NCI-H345 treated with DMSO at 0.1 percent for 48 hours (cell line): ENCODE measurements around the gene UBE2D2.

Experiments used
- DNase-seq: peaks from one replicate; lab custom pipeline; 2025; ENCODE audit not compliant: unreplicated experiment; lab: John Stamatoyannopoulos, UW

The UBE2D2 gene

DNA sequence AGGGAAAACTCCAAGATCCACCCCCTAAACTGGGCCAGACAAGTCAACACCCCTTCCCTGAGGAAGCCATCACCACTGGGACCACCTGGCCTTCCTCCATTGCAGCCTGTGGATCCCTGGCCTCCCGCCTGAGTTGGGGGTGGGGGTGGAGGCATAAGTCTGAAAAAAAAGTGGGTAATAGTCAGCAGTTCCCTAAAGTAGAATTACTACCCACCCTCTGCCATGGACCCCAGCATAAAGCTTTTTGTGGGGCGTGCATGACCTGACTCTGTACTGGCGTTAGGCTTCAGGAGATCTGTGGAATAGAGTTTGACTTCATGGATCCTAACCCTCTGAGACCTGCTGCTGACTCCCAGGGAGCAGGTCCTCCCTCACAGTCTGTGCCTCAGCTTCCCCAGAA lies 85.0 kb downstream of the UBE2D2 start:
- no peak for DNase-seq

GRCh38 chr5:139646912-139647505 lies 85.9 kb downstream of the UBE2D2 start:
- no peak for DNase-seq

- DNase-seq: no peak
These were observed 86.5 kb downstream of the UBE2D2 start for GRCh38 chr5:139647506-139648204.

DNA sequence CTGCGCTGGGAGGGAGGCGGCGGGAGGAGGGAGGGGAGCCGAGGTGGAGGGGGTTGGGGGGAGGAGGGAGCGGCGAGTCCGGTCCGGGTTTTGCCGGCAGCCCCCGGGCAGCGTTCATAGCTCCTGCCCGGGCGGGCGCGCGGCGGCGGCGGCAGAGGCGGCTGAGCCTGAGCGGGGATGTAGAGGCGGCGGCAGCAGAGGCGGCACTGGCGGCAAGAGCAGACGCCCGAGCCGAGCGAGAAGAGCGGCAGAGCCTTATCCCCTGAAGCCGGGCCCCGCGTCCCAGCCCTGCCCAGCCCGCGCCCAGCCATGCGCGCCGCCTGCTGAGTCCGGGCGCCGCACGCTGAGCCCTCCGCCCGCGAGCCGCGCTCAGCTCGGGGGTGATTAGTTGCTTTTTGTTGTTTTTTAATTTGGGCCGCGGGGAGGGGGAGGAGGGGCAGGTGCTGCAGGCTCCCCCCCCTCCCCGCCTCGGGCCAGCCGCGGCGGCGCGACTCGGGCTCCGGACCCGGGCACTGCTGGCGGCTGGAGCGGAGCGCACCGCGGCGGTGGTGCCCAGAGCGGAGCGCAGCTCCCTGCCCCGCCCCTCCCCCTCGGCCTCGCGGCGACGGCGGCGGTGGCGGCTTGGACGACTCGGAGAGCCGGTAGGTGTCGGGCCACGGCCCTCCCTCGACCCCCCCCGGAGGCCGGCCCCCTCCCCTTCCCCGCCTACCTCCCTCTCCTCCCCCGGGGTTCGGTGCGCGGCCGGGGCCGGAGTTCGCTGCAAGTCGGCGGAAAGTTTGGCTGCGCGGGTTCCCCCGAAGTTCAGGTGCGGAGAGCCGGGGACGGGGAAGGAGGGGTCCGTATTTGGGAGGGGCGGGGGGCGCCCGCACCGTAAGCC lies 87.3 kb downstream of the UBE2D2 start, which contains the start of gene CXXC5:
Gene CXXC5 (plus strand): TSS at position 145 of the 877 bp plus-strand sequence. CDS start 32,175 bp downstream, outside the sequence.
- DNase-seq: peak; percentile 42

GRCh38 chr5:139649082-139649991 lies 88.2 kb downstream of the UBE2D2 start:
- no peak for DNase-seq

DNA sequence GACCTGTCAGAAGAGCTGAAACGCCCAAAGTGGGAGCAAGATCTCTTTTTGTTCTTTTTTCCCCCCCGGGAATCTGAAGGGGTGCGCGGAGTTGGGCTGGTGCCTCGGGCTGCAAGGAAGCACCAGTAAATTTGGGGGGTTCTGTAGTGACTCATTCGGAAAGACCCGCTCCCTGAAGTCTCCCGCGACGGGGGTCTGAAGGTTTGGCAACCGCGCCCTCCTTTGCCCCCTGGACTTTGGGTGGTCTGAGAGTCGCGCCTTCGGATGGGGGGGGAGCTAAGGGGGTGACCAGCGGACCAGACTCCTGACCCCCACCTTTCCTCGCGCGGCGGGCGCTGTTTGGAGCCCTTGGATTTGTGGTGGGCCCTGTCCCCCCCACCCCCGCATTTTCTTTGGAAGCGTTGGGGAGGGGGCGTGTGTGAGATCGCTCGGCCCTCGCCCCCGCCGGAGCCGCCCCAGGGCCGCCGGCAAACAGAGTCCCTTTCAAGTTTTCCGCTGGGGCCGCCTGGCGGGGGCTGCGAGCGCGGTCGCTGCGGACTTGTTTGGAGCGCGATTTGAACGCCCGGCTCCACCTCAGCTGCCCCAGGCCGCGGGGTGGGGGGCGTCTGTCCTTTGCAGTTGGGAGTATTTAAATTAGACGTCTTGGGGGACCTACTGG lies 89.0 kb downstream of the UBE2D2 start:
- no peak for DNase-seq

DNA sequence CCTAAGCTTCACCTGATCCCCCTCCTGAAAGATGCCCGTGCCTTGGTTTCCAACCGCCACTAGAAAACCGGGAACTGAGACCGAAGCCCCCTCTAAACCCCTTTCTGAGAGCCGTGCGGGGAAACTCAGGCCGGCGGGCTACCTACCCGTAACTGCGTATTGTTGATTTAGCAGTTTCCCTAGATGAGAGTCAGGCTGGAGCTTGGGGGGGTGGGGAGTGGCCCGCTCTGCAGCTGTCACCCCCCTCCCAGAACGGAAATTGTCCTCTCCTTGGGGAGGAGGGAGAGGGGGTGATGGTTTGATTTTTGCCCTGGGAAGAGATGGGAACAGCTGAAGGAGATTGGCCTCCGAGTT lies 89.5 kb downstream of the UBE2D2 start:
- DNase-seq: no peak

DNA sequence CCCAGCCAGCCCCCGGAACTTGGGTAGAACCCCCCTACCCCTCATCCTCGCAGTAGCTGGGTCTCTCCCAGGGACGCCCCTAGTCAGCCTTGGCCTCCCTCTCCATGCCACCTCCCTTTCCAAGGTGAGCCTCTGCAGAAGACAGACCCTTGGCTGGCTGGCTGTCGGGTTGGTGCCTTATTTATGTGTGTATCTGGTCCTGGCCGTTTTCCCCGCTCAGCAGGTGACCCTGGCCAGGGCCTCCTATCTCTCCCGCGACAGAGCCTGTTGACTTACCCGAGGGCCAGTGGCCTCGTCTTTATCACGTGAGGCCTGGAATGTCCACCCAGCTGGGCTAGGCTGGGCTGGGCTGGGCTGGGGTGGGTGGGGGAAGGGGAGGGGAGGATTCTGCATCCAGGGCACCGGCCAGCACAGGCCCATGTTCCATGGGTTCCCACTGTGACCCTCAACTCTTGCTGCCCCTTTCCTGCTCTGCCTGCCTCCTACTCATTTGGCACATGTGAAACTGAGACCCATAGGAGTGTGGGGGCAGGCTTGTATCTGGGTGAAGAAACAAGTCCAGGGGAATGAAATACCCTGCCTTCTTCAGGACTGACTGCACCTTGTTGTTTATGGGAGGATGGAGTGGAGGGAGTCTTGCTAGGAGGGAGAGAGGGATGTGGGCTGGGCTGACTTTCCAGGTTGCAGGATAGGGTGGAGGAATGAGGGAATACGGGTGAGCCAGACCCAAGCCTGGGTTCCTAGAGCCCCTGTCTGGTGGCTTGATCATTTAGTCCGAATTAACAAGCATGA lies 90.1 kb downstream of the UBE2D2 start:
- no peak for DNase-seq

- no peak for DNase-seq
These were observed 91.0 kb downstream of the UBE2D2 start for GRCh38 chr5:139651853-139652787.

GRCh38 chr5:139652788-139653241 lies 91.7 kb downstream of the UBE2D2 start:
- DNase-seq: no peak

DNA sequence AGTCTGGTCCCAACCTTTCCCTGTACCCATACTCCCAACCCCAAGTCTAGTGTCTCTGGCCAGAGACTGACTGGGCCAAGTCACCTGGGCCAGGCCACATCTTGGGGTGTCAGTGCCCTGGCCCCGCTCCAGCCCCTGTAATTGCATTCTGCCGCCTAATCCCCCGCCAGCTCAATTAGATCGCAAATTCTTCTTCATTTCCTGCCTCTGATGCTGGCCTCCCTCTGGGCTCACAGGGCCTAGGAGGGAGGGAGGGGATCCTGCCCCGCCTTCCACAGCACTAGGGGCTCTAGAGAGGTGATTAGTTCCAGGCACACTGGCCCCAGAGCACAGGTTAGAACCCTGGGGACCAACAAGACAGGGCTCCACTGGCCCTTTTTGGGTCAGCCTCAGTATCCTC lies 92.5 kb downstream of the UBE2D2 start:
- DNase-seq: no peak

- DNase-seq: no peak
These were observed 93.3 kb downstream of the UBE2D2 start for GRCh38 chr5:139654464-139654863.

DNA sequence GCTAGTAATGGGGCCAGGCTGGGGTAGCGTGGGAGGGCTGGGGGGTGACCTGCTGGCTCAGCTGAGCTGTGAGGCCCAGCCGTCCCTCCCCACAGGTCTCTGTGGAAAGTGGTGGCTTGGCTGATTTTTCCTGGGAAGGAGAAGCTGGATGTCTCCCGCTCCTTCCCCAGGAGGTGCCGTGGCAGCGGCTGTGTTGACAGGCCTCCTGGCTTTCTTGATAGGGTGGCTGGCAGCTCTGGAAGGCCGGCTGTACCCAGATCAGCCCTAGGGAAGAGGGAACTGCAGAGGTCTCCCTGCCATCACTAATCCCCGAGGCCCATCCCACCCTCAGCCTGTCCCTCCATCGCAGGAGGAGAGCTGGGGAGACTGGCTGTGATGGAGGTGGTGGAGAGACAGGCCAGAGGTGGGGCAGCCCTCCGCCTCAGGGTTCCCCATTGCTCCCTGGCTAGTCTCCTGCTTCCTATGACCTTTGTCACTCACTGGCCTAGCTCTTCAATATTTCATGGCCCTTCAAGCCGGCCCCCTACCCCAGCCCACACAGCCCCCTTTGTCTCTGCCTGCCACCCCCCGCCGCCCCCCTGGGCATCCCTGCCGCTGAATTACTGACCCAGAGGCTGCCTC lies 93.8 kb downstream of the UBE2D2 start:
- DNase-seq: no peak

- DNase-seq: no peak
These were observed 94.7 kb downstream of the UBE2D2 start for GRCh38 chr5:139655727-139656271.

DNA sequence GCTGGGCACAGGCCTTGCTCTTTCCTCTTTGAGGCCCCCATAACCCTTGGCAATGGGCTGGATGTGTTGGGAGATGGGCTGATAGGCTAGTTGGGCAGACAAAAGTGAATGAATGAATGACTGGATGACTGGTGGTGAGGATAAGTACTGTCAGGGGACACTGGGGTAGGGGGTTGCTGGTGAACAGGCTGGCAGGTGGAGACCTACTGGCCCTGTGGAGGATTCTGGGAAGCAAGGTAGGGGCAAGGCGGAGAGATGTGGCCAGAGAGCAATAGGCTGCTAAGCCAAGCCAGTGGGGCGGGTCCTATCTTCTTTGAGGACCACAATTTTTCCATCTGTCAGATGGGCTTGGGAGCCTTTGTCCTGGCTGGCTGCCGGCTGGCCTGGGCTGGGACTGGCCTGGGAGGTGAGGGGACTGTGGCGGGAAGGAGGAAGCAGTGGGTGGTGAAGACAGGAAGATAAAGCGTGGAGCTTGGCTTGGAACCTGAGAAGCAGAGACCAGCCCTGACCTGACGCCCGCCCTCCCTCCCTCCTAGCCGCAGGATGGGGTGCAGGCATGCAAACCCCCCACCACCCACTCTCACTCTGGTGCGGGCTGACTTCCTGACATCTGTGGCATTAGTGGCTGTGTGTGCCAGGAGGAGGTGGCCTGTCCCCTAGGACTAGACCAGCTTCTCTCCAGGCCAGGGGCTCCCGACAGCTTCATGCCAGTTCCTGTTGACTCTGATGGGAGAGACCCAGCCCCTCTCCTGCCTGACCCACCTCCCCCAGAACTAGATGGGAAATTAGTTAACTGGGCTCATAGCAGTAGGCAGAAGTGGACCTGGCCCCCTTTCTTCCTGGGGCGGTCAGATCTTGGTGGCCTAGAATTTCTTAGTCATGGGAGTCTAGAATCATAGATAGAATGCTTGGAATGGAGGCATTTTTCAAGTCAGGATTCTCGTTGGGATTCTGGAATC lies 96.5 kb downstream of the UBE2D2 start:
- DNase-seq: no peak

GRCh38 chr5:139658501-139658927 lies 97.4 kb downstream of the UBE2D2 start:
- no peak for DNase-seq
